K562 (cell line): Measurements from ENCODE around the gene ANKRD7. TPM values are rescaled to one million over a fixed set of nuclear protein-coding genes. Genes with fewer than 3 reads are reported as not detected.

Experiments
- ARHGAP35 ChIP-seq: fragments of 450-650 bp; IDR thresholded peaks from 2 replicates; pipeline ENCODE4 v1.6.1; 2018; ENCODE audit not compliant: partially characterized antibody
- BHLHE40 ChIP-seq: IDR thresholded peaks from 2 replicates; pipeline ENCODE4 v1.6.1; 2011; ENCODE audit warnings: low read length, improper control_type of control experiment
- BRD4 ChIP-seq: fragments of 200-600 bp; sonication (generic); IDR thresholded peaks from 2 replicates; pipeline ENCODE4 v1.6.1; 2017; ENCODE audit warnings: inconsistent platforms
- CREB5 ChIP-seq: fragments of 250-450 bp; sonication (Bioruptor Pico); IDR thresholded peaks from 2 replicates; pipeline ENCODE4 v1.5.0; 2020; ENCODE audit warnings: mild to moderate bottlenecking
- CSDE1 ChIP-seq, 2 experiments: fragments of 450-650 bp; IDR thresholded peaks; 2 replicates each; pipeline ENCODE4 v1.6.1; 2016; ENCODE audit warnings: mild to moderate bottlenecking in 1 of 2
- GTF2F1 ChIP-seq: IDR thresholded peaks from 2 replicates; pipeline ENCODE4 v1.6.1; 2011; ENCODE audit warnings: low read depth, low read length, improper control_type of control experiment
- HEY1 ChIP-seq: fragments of 250-450 bp; sonication (Bioruptor Pico); IDR thresholded peaks from 2 replicates; pipeline ENCODE4 v1.5.0; 2020; ENCODE audit warnings: mild to moderate bottlenecking, moderate library complexity, borderline replicate concordance
- HSF4 ChIP-seq: fragments of 250-450 bp; sonication (Bioruptor Pico); IDR thresholded peaks from 2 replicates; pipeline ENCODE4 v2.1.2; 2022; ENCODE audit warnings: mild to moderate bottlenecking, moderate library complexity, borderline replicate concordance
- NBN ChIP-seq: fragments of 450-650 bp; IDR thresholded peaks from 2 replicates; pipeline ENCODE4 v1.6.1; 2016; ENCODE audit warnings: low read depth, mild to moderate bottlenecking
- NRF1 ChIP-seq, 2 experiments: fragments of 450-650 bp; IDR thresholded peaks in 1 of 2; conservative IDR thresholded peaks in 1 of 2; 2 replicates each; pipeline ENCODE4 v1.6.1; 2014; ENCODE audit warnings: mild to moderate bottlenecking in 2 of 2
- PML ChIP-seq: IDR thresholded peaks from 2 replicates; pipeline ENCODE4 v1.6.1; 2012; ENCODE audit warnings: low read length, inconsistent platforms
- POLR2H ChIP-seq: IDR thresholded peaks from 2 replicates; pipeline ENCODE4 v1.6.1; 2016; ENCODE audit warnings: missing genetic modification characterization, low read depth, mild to moderate bottlenecking, control low read depth, missing compliant biosample characterization, moderate library complexity
- RBM14 ChIP-seq: fragments of 200-400 bp; formaldehyde crosslinking; IDR thresholded peaks from 2 replicates; pipeline ENCODE4 v1.6.1; 2018; ENCODE audit warnings: low read depth, mild to moderate bottlenecking, low read length, moderate library complexity, borderline replicate concordance; ENCODE audit not compliant: insufficient read depth
- SIN3B ChIP-seq: fragments of 450-650 bp; IDR thresholded peaks from 2 replicates; pipeline ENCODE4 v1.6.1; 2017; ENCODE audit warnings: low read depth, mild to moderate bottlenecking, moderate library complexity
- SMARCA4 ChIP-seq: fragments of 450-650 bp; IDR thresholded peaks from 2 replicates; pipeline ENCODE4 v1.6.1; 2016
- USF1 ChIP-seq: sonication (generic); formaldehyde crosslinking; IDR thresholded peaks from 2 replicates; pipeline ENCODE4 v1.9.0; 2022; ENCODE audit warnings: mild to moderate bottlenecking, missing genetic modification reagents
- ZBTB7A ChIP-seq: IDR thresholded peaks from 2 replicates; pipeline ENCODE4 v1.6.1; 2011; ENCODE audit warnings: low read depth, mild to moderate bottlenecking, low read length, moderate library complexity, borderline replicate concordance; ENCODE audit not compliant: control insufficient read depth
- ZNF395 ChIP-seq: fragments of 200-800 bp; sonication (Bioruptor generic); IDR thresholded peaks from 2 replicates; pipeline ENCODE4 v1.6.1; 2017; ENCODE audit warnings: missing genetic modification characterization, missing compliant biosample characterization
- ZNF699 ChIP-seq: fragments of 250-450 bp; sonication (Bioruptor Pico); IDR thresholded peaks from 2 replicates; pipeline ENCODE4 v1.8.0; 2021; ENCODE audit warnings: mild to moderate bottlenecking, moderate library complexity; ENCODE audit not compliant: insufficient replicate concordance
- ZNF785 ChIP-seq: fragments of 250-450 bp; sonication (Bioruptor Pico); IDR thresholded peaks from 2 replicates; pipeline ENCODE4 v1.4.0; 2020; ENCODE audit warnings: mild to moderate bottlenecking
- ZNF79 ChIP-seq: fragments of 250-450 bp; sonication (Bioruptor Pico); IDR thresholded peaks from 2 replicates; pipeline ENCODE4 v1.4.0; 2020; ENCODE audit warnings: low read depth, mild to moderate bottlenecking, moderate library complexity
- ZZZ3 ChIP-seq: fragments of 450-650 bp; IDR thresholded peaks from 2 replicates; pipeline ENCODE4 v1.6.1; 2016; ENCODE audit warnings: antibody characterized with exemption, mild to moderate bottlenecking, moderate library complexity
- polyA plus RNA-seq, 8 experiments: library from polyadenylated mRNA; depleted of rRNA in 4 of 8; stranded (reverse) in 5 of 8; unstranded in 3 of 8; fragments of >200 nt; fragmentation: Nextera tagmentation in 2 of 8; fragmentation: Illumina TruSeq in 1 of 8; extraction: Ambion mirVana in 2 of 8; extraction: Trizol in 1 of 8; gene quantifications; 2 replicates each; pipeline versions ENCODE4 v1.2.1 to v1.2.3, GENCODE V29; 2011 to 2014; ENCODE audit warnings: inconsistent platforms in 1 of 8, missing spikeins in 1 of 8
- total RNA-seq, 7 experiments: library from RNA; depleted of rRNA in 6 of 7; stranded (reverse); fragments of >200 nt in 6 of 7; fragmentation: Illumina TruSeq in 2 of 7; extraction: Trizol in 2 of 7; gene quantifications; 2 replicates each; pipeline versions ENCODE4 v1.2.1 to v1.2.3, GENCODE V29; 2011 to 2021; ENCODE audit warnings: low replicate concordance in 1 of 7
- TF ChIP-seq, protein P1 (sequence below): fragments of 450-650 bp; formaldehyde crosslinking; conservative IDR thresholded peaks from 2 replicates; pipeline ENCODE4 v1.4.0; 2022; ENCODE audit warnings: mild to moderate bottlenecking, missing genetic modification characterization

Gene ANKRD7
- total and polyA plus RNA-seq, 9 of the 15 experiments (the other 6 are each of a cell fraction or from before 2014, with no cell fraction given): 0.33 TPM; not detected in 8

DNA sequence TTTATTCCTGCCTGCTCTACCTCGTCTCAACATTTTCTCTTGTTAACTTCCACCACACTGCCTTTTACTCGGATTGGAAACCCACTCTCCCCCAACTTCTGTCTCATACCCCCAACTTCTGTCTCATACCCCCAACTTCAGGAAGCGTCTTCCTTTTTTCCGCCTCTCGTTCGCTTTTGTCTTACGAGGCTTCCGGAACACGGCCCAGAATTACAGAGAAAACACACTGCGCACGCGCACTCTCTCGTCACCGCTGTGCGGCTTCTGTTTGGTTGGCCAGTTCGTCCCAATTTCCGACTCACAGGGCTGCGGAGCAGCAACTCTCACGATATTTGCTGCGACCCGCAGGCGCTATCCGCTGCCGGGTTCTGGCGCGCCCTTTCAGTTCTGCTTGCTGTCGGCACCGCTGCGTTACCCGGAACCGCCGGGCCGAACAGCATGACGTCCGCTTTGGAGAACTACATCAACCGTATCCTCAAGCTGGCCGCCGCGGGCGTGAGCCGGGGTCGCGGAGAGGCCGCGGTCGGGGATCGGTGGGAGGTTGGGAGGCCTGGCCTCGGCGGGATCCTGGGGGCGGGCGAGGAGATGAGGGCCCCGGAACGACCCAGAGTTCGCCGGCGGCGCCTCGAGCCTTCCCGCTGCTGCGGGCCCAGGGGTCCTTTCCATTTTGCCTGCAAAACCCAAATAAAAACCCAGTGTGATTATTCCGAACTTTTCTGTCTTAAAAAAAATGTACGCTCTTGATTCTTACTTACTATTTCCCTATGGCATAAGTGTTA, 40.5 kb upstream of the ANKRD7 start, which contains the start of gene LSM8 (continued):
- TF ChIP-seq ZNF395 (CRISPR knock-in tag) (peak; percentile 91), USF1 (no peak), ZNF699 (CRISPR knock-in tag) (no peak), BHLHE40 (0 out of 2 replicates have a peak, but pooled peaks have one; percentile 22), CREB5 (CRISPR knock-in tag) (0 out of 2 replicates have a peak, but pooled peaks have one; percentile 64), POLR2H (tag) (peak; percentile 97), SIN3B (peak; percentile 74), ZNF785 (CRISPR knock-in tag) (no peak), HEY1 (peak; percentile 0; the same call in 1 of the 2 replicates), ZNF79 (CRISPR knock-in tag) (no peak), CSDE1 (IDR thresholded peaks at IDR 0.05) (peak in 1 of 2 experiments; percentile 1; a peak in 1 of 4 replicates), ZZZ3 (peak; percentile 88), NBN (peak; percentile 29; the same call in 1 of the 2 replicates), ARHGAP35 (peak; percentile 79), SMARCA4 (0 out of 2 replicates have a peak, but pooled peaks have one; percentile 53), BRD4 (peak; percentile 11; the same call in 1 of the 2 replicates), ZBTB7A (peak; percentile 81; the same call in 1 of the 2 replicates), HSF4 (no peak), GTF2F1 (peak; percentile 92), RBM14 (no peak), NRF1 (conservative IDR thresholded peaks at IDR 0.05 in 1 of 2, IDR thresholded peaks at IDR 0.05 in 1 of 2) (peak; percentile 96 to 97), PML (peak; percentile 94)
- TF ChIP-seq, protein P1, sequence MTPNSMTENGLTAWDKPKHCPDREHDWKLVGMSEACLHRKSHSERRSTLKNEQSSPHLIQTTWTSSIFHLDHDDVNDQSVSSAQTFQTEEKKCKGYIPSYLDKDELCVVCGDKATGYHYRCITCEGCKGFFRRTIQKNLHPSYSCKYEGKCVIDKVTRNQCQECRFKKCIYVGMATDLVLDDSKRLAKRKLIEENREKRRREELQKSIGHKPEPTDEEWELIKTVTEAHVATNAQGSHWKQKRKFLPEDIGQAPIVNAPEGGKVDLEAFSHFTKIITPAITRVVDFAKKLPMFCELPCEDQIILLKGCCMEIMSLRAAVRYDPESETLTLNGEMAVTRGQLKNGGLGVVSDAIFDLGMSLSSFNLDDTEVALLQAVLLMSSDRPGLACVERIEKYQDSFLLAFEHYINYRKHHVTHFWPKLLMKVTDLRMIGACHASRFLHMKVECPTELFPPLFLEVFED: peak; percentile 99
